Spinal cord (tissue), 10 donors: ENCODE data around the gene TUSC2. TPM values are rescaled to one million over a fixed set of nuclear protein-coding genes. Genes with fewer than 3 reads are reported as not detected.

Source experiments
- DNase-seq, 6 donors: peaks; one replicate each; pipeline versions ENCODE4 v3.0.0 to v3.0.0-alpha.2; 2013 to 2015; ENCODE audit warnings: low spot score in 6 of 6, low read depth in 4 of 6
- H3K27ac ChIP-seq: one replicate; pipeline ENCODE4 v1.5.1; 2013; ENCODE audit warnings: low read depth, low read length, control low read depth
- H3K27me3 ChIP-seq: one replicate; pipeline ENCODE4 v1.6.1; 2013; ENCODE audit warnings: low read length; ENCODE audit not compliant: control insufficient read depth, insufficient read depth
- H3K36me3 ChIP-seq: one replicate; pipeline ENCODE4 v1.6.1; 2013; ENCODE audit warnings: low read length; ENCODE audit not compliant: control insufficient read depth, insufficient read depth
- H3K4me1 ChIP-seq: one replicate; pipeline ENCODE4 v1.6.1; 2013; ENCODE audit warnings: low read length; ENCODE audit not compliant: control insufficient read depth, insufficient read depth
- H3K4me3 ChIP-seq: one replicate; pipeline ENCODE4 v1.5.1; 2013; ENCODE audit warnings: low read depth, low read length, control low read depth
- H3K9me3 ChIP-seq: one replicate; pipeline ENCODE4 v1.6.1; 2013; ENCODE audit warnings: low read length; ENCODE audit not compliant: control insufficient read depth, insufficient read depth
- WGBS: methylation state at CpG from one replicate; pipeline ENCODE4 v1.1.5; 2013; ENCODE audit warnings: missing lambda C conversion rate; ENCODE audit not compliant: insufficient coverage; 5-methylcytosine and 5-hydroxymethylcytosine counted together
- long read RNA-seq, 4 donors: transcript quantifications; one replicate each; lab custom pipeline, GENCODE V29; 2026
- polyA plus RNA-seq, 2 donors: library from polyadenylated mRNA; unstranded; fragments of 120-200 nt; gene quantifications; one replicate each; pipeline ENCODE4 v1.2.1, GENCODE V29; 2013; ENCODE audit not compliant: insufficient read length in 2 of 2
- total RNA-seq, 2 donors: library from RNA; depleted of rRNA in 1 of 2; stranded (reverse); fragments of 120-200 nt in 1 of 2; fragments of >200 nt in 1 of 2; gene quantifications; one replicate each; pipeline versions ENCODE4 v1.2.3 to v1.2.4, GENCODE V29; 2013 to 2014
- donor health status: healthy.

TUSC2 gene, protein sequence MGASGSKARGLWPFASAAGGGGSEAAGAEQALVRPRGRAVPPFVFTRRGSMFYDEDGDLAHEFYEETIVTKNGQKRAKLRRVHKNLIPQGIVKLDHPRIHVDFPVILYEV
- total RNA-seq, result 10 to 100 TPM; 17.0 to 25.9 TPM
- polyA plus RNA-seq, result 10 to 100 TPM; 48.5 to 50.7 TPM
- long read RNA-seq, donor 1, transcript TUSC2-201 (3 exons, 1,691 nt), result major isoform, 39 of 41 reads
- long read RNA-seq, donor 1, partial matches to known transcripts, result 0 of 41 reads
- long read RNA-seq, donor 1, other reads (novel, unspliced or antisense), result 0 of 41 reads
- long read RNA-seq, donor 2, transcript TUSC2-201 (3 exons, 1,691 nt), result major isoform, 13 of 14 reads
- long read RNA-seq, donor 2, partial matches to known transcripts, result 0 of 14 reads
- long read RNA-seq, donor 2, other reads (novel, unspliced or antisense), result 0 of 14 reads
- long read RNA-seq, donor 3, transcript TUSC2-201 (3 exons, 1,691 nt), result major isoform, 18 of 18 reads
- long read RNA-seq, donor 3, partial matches to known transcripts, result 0 of 18 reads
- long read RNA-seq, donor 3, other reads (novel, unspliced or antisense), result 0 of 18 reads
- long read RNA-seq, donor 4, transcript TUSC2-201 (3 exons, 1,691 nt), result major isoform, 35 of 37 reads
- long read RNA-seq, donor 4, partial matches to known transcripts, result 0 of 37 reads
- long read RNA-seq, donor 4, other reads (novel, unspliced or antisense), result 0 of 37 reads

DNA sequence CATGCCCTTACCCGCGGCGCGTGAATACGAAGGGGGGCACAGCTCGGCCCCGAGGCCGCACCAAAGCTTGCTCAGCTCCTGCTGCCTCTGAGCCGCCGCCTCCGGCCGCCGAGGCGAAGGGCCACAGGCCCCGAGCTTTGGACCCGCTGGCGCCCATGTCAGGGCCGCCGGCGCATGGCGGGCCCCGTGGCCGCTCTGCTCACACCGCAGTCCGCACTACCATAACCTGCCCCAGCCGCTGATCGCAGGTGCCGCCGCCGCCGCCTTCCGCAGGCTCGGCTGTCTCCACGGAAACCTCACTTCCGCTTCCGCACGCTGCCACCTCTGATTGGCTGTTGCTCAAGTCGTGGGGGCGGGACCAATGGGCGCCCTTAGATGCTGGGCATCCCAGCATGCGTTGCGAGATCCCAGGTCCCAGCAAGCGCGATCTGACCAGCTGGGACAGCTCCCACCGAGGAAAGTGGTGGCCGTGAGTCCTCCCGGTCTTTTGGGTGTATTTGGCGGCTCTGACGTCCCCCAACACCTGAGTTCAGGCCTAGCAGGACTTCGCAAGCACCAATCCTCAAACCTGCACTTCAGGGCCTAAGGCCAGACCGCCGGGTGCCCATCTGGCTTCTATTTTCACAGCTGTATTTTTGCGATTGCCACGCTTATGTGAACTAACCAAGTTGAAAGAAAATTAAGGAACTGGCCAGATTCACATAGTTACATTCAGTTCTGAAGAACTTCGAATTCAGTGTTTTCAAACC is at the start of gene TUSC2:
Gene TUSC2, minus strand, starts transcription at position 281 of the 749 bp plus-strand sequence. Its CDS starts 124 bp downstream, at position 157.
- Histone ChIP-seq H3K27ac (peak within 1 kb of the TSS; percentile 89), H3K9me3 (no peaks in the 10 kb centered on the region), H3K27me3 (no peaks in the 10 kb centered on the region), H3K36me3 (peaks cover 68% of the 10 kb centered on the region), H3K4me3 (peak within 1 kb of the TSS; percentile 78), H3K4me1 (peaks cover 36% of the 10 kb centered on the region)
- peak; percentile 91 to 99 (median 98) for DNase-seq
- WGBS, result 2% methylated on average over 55 of the region's 55 CpGs

DNA sequence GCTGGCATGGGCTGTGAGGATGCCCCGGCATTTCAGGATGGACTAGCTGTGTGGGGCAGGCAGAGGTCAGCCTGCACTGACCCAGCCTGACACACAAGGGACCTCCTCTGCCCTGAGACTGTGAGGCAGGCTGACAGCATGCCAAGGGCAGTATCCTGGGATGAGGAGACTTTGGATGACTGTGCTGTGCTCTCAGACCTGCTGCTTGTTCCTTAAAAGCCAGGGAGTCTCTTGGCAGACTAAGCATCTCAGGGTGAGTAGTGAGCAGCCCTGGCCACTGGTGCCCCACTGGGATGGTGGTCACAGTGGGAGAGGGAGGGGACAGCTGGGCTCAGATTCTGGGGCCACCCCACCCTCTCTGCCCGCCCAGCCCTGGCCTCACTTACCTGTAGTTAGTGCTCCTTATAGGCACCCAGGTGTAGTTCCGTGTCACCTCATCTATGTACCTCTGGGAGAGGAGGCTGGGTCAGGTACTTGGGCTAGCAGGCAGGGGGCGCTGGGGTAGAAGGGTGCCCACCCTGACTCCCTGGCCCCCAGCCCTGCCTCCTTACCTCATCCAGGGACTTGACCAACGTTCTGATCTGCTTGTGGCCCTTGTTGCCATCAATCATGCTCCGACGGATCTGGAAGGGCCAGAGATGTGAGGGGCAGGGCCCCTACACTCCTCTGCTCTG is 47.4 kb upstream of the TUSC2 start:
- WGBS, result 73% methylated on average over 7 of the region's 7 CpGs
- Histone ChIP-seq H3K4me1 (peaks cover 24% of the 10 kb centered on the region), H3K27ac (no peak overlapping the region), H3K36me3 (peaks cover 60% of the 10 kb centered on the region), H3K4me3 (no peak overlapping the region), H3K9me3 (no peaks in the 10 kb centered on the region), H3K27me3 (no peaks in the 10 kb centered on the region)
- no peak for DNase-seq

DNA sequence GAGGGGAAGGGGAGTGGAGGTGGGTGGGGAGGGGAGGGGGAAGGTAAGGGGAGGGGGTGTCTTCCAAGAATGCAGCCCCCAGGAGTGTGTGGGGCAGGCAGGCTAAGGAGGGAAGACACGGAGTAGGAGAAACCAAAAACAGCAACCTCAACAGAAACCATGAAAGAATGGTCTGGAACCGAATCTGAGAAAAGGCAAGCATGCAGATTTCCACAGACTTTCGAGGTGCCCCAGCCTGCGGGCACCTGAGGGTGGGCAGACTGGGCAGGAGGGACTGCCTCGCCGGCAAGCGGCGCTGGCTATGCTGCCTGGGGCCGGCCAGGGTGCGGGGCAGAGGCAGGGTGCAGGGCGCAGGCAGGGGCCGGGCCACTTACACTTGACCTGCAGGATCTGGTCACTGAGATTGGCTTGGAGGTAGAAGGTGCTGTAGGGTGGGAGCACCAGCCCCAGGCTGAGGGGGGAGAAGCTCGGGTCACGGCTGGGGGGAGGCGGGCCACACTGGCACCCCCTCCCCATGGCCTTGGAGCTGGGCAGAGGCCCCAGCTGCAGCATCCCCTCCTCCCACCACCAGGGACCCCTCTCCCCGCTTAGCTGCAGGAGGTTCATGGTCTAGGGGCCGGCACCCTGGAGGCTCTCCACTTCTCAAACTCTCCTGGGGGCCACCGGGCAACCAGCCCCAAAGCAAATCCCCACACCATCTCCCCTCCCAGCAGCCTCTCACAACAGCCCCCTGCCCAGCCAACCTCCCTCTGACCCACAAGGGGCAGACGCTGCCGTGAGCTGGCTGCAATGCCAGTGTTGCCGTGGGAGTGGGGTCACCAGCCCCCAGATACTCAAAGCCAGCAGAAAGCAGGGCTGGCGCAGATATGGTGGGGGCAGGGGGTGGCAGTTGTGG is 46.6 kb upstream of the TUSC2 start:
- 60% methylated on average over 18 of the region's 22 CpGs for WGBS
- H3K27me3 ChIP-seq, result no peaks in the 10 kb centered on the region
- H3K4me1 ChIP-seq, result peaks cover 24% of the 10 kb centered on the region
- H3K36me3 ChIP-seq, result peaks cover 60% of the 10 kb centered on the region
- no peaks in the 10 kb centered on the region for H3K9me3 ChIP-seq
- H3K4me3 ChIP-seq, result no peak overlapping the region
- no peak overlapping the region for H3K27ac ChIP-seq
- no peak for DNase-seq

DNA sequence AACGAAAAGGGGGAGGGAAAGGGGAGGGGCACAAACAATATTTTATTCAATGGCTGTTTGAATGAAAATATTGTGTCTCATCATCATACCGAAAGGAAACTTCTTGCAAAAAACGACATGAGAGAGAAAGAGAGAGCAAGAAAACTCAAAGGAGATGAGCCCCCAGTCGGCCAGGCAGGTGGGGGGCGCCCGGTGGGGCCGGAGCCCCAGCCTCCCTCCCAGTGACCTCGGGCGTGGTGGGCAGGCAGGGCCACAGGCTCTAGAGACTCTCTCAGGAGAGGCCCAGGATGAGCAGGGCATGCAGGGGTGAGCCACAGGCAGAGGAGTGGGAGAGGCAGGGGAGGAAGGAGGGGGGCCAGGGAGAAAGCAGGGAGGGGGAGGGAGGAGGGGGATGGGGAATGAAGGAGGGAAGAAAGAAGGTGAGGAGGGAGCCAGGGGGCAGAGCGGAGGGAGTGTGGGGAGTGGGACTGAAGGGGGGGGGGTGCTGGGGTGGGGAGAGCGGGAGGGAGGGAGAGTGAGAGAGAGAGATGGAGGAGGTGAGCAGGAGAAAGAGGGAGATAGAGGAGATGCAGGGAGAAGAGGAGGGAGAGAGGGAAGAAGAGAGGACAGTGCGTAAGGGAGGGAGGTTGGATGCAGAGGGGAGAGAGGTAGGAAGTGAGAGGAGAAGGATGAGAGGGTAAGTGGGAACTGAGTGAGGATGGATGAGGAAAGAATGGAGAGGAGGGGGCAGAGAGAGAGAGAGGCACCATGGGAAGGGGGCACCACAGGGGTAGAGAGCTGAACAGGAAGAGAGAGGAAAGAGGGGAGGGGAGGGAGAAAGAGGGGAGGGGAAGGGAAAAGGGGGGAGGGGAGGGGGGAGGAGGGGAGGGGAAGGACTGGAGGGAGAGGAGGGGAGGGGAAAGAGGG is 45.4 kb upstream of the TUSC2 start:
- Histone ChIP-seq H3K9me3 (no peaks in the 10 kb centered on the region), H3K36me3 (peaks cover 52% of the 10 kb centered on the region), H3K27me3 (no peaks in the 10 kb centered on the region), H3K4me1 (peaks cover 21% of the 10 kb centered on the region), H3K27ac (no peak overlapping the region), H3K4me3 (no peak overlapping the region)
- DNase-seq, result peak in 1 of 6 donors; percentile 55
- WGBS, result 38% methylated on average over 10 of the region's 12 CpGs

DNA sequence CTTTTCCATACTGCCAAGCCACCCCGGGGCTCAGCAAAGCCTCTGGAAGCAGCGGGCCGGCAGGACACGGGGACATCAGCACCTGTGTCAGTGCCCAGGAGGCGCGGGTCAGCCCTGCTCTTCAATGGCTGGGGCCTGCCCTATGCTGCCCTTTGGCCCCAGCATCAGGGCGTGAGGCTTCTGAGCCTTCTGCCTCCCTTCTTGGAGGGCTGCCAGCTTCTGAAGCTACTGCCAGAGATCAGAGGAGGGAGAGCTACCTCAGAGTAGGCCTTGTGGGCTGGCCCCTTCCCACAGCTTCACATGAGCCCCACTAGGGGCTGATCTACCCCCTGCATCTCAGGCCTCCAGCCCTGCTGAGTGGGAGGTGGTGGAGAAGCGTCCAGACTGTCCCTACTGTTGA is 44.3 kb upstream of the TUSC2 start:
- Histone ChIP-seq H3K9me3 (no peaks in the 10 kb centered on the region), H3K27me3 (no peaks in the 10 kb centered on the region), H3K36me3 (peaks cover 47% of the 10 kb centered on the region), H3K4me1 (peaks cover 21% of the 10 kb centered on the region), H3K4me3 (no peak overlapping the region), H3K27ac (no peak overlapping the region)
- 56% methylated on average over 8 of the region's 8 CpGs for WGBS
- peak in 1 of 6 donors; percentile 59 for DNase-seq

DNA sequence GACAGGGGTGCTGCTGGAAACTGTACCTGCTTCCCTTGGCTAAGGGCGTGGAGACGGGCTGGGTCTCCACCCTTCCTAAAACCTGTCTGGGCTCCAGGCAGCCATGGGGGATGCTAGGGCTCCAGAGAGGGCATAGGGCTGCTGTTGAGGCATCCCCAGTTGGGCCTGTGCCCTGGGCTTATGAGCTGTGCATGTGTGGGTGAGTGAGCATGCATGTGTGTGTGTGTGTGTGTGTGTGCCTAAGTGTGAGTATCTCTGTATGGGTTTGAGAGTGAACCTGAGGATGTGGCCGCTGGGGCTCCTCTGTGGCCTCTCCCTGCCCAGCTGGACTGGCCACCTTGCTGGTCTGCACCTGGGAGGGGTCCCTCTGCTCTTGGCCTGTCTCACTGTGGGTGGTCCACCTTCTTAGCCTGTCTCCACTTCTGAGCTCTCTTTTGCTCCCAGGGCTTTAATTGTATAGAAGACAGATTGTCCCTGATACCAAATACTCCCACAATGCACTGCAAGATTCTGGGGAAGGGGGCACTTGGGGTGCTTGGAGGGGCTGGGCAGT is 43.2 kb upstream of the TUSC2 start:
- 78% methylated on average over 3 of the region's 3 CpGs for WGBS
- peaks cover 21% of the 10 kb centered on the region for H3K4me1 ChIP-seq
- DNase-seq, result no peak

DNA sequence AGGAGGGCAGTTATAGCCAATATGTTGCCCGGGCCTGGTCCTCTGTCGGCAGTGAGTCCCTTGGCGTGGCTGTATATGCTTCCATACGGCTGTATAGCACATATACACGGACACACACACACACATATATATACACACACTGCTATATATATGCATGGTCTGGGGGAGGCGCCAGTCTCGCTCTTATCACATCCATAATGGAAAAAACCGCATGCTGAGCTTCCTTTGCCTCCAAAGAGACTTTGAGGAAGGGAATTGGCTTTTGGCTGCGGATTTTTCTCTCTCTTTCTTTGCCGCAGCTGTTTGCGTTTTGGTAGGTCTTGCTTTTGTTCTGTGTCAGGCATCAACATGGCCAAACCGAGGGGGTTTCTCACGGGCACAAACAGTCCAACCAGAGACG is 42.6 kb upstream of the TUSC2 start:
- whole genome bisulfite sequencing, result 53% methylated on average over 4 of the region's 14 CpGs

More for the DNA sequence above, 43.2 kb upstream of the TUSC2 start:
- Histone ChIP-seq H3K4me3 (no peak overlapping the region), H3K9me3 (no peaks in the 10 kb centered on the region), H3K36me3 (peaks cover 56% of the 10 kb centered on the region), H3K27ac (no peak overlapping the region), H3K27me3 (no peaks in the 10 kb centered on the region)

More for the DNA sequence above, 42.6 kb upstream of the TUSC2 start:
- no peaks in the 10 kb centered on the region for H3K27me3 ChIP-seq
- H3K36me3 ChIP-seq, result peaks cover 56% of the 10 kb centered on the region
- H3K4me1 ChIP-seq, result peaks cover 25% of the 10 kb centered on the region
- no peak overlapping the region for H3K4me3 ChIP-seq
- DNase-seq, result peak in 2 of 6 donors; percentile 81 to 92
- H3K9me3 ChIP-seq, result no peaks in the 10 kb centered on the region
- H3K27ac ChIP-seq, result no peak overlapping the region
